ENCODE results near the gene TSR1. TPM values are rescaled to one million over a fixed set of nuclear protein-coding genes. Genes with fewer than 3 reads are reported as not detected.

Gene TSR1
- total RNA-seq, 4 donors from 2014 or later = 2.1 to 43.3 (median 23.5) TPM

DNA sequence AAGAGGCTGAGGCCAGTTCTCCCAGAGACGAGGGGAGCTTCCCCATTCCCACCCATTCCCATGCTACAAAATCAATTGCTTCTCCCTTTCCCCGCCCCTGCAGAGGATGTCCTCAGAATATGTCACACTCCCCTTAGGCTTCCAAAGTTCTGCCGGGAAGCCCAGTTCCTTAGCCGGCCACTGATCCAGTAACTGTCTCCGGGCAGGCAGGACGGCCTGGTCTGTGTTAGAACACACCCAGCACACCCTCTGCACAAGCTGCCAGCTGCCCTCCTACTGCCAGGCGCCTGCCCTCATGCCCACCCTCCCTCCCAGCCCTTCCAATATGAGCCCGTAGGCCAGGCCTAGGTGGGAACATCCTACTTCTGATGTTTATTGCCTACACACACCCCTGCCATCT lies 32.1 kb upstream of the TSR1 start:
- DNase-seq = no peak
- Histone ChIP-seq H3K4me1 (no peaks in the 10 kb centered on the region), H3K27ac (no peak overlapping the region), H3K4me3 (no peak overlapping the region), H3K27me3 (no peaks in the 10 kb centered on the region), H3K36me3 (no peaks in the 10 kb centered on the region), H3K9me3 (no peaks in the 10 kb centered on the region)
- TF ChIP-seq POLR2A (IDR thresholded peaks at IDR 0.05) (no peak), CTCF (IDR thresholded peaks at IDR 0.05) (no peak)
- intact Hi-C loops (cut with DNase I; ENCODE audit: low total_unique reads) = no loop called here

- DNase-seq = peak in 1 of 2 donors; percentile 52
- Histone ChIP-seq H3K27ac (no peak overlapping the region), H3K4me1 (no peaks in the 10 kb centered on the region), H3K36me3 (no peaks in the 10 kb centered on the region), H3K4me3 (no peak overlapping the region), H3K27me3 (no peaks in the 10 kb centered on the region), H3K9me3 (no peaks in the 10 kb centered on the region)
- TF ChIP-seq CTCF (IDR thresholded peaks at IDR 0.05) = no peak
- TF ChIP-seq POLR2A (IDR thresholded peaks at IDR 0.05) = no peak
- intact Hi-C loops (cut with DNase I; ENCODE audit: low total_unique reads) = no loop called here
Measured at GRCh38 chr17:2366747-2367494, 30.7 kb upstream of the TSR1 start.

DNA sequence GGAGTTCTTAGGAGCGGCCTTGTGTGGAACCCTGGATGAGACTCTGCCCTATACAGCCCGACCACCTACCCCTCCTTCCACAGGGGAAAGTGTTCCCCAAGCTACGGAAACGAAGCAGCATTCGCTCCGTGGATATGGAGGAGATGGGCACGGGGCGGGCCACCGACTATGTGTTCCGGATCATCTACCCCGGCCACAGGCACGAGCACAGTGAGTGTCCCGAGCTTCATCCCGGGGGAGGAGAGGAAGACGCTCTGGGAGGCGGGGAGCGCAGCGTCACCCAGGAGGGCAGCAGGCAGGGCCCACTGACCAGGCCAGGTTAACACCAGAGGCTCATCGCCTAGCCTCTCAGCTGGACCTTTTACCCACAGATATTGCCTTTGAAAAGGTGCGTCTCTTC lies 28.9 kb upstream of the TSR1 start:
- no peak overlapping the region for H3K4me3 ChIP-seq
- H3K27ac ChIP-seq = no peak overlapping the region
- H3K4me1 ChIP-seq = no peaks in the 10 kb centered on the region
- H3K27me3 ChIP-seq = no peaks in the 10 kb centered on the region
- DNase-seq = no peak
- no peak for TF ChIP-seq CTCF (IDR thresholded peaks at IDR 0.05)
- TF ChIP-seq POLR2A (IDR thresholded peaks at IDR 0.05) = no peak
- H3K36me3 ChIP-seq = no peaks in the 10 kb centered on the region
- intact Hi-C loops (cut with DNase I; ENCODE audit: low total_unique reads) = no loop called here
- no peaks in the 10 kb centered on the region for H3K9me3 ChIP-seq

- Histone ChIP-seq H3K27ac (no peak overlapping the region), H3K4me3 (no peak overlapping the region), H3K36me3 (no peaks in the 10 kb centered on the region), H3K9me3 (no peaks in the 10 kb centered on the region), H3K4me1 (no peaks in the 10 kb centered on the region), H3K27me3 (no peaks in the 10 kb centered on the region)
- TF ChIP-seq CTCF (IDR thresholded peaks at IDR 0.05) (no peak), POLR2A (IDR thresholded peaks at IDR 0.05) (no peak)
- no peak for DNase-seq
- intact Hi-C loops (cut with DNase I; ENCODE audit: low total_unique reads) = no loop called here
Measured at GRCh38 chr17:2364763-2365116, 28.5 kb upstream of the TSR1 start.

- H3K27ac ChIP-seq = no peak overlapping the region
Measured at GRCh38 chr17:2363851-2364762, 27.9 kb upstream of the TSR1 start.

More at GRCh38 chr17:2363851-2364762, 27.9 kb upstream of the TSR1 start:
- no peak for DNase-seq
- Histone ChIP-seq H3K4me3 (no peak overlapping the region), H3K36me3 (no peaks in the 10 kb centered on the region), H3K9me3 (no peaks in the 10 kb centered on the region), H3K27me3 (no peaks in the 10 kb centered on the region), H3K4me1 (no peaks in the 10 kb centered on the region)
- TF ChIP-seq CTCF (IDR thresholded peaks at IDR 0.05) (no peak), POLR2A (IDR thresholded peaks at IDR 0.05) (no peak)
- intact Hi-C loops (cut with DNase I; ENCODE audit: low total_unique reads) = no loop called here
